ENCODE results near the gene ADSS1.
A peak's percentile ranks its signal among the peaks of the same experiment; 100 is the strongest.

Gene ADSS1

DNA sequence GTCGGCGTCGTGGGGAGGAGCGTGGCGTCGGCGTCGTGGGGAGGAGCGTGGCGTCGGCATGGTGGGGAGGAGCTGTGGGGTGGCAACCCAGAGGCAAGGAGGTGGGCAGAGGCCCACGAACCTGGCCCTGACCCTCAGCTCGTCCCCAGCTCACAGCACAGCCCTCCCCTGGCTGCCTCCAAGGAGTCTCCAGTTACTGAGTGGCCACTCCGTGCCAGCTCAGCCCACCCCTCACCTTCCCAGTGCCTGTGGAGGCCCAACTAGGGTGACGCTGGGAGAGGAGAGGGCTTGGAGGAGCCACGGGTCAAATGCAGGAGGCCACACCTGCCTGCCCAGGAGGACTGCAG lies 5.8 kb downstream of the ADSS1 start:
- Mint-ChIP-seq H3K4me1 (peaks cover 2% of the 10 kb centered on the region), H3K36me3 (no peaks in the 10 kb centered on the region), H3K27me3 (peaks cover 49% of the 10 kb centered on the region), H3K27ac (no peak overlapping the region), H3K9me3 (no peaks in the 10 kb centered on the region), H3K4me3 (no peak overlapping the region)
- ATAC-seq: no peak

DNA sequence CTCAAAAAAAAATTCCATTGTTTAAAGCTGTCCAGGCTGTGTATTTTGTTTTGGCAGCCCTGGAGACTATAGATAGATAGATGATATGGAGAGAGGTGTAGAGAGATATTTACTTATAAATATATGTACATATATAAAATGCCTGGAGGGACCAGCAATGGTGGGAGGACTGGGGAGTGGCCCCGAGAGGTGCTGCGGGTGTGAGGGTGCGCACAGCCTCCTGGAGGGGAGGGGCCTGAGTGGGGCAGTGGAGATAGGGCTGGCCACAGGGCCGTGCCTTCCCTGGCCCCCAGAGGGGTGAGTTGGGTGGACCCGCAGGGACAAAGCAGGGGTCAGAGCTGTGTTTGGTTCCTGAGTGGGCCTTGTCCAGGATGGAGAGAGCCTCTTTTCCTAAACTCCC lies 6.5 kb downstream of the ADSS1 start:
- ATAC-seq: no peak
- Mint-ChIP-seq H3K36me3 (no peaks in the 10 kb centered on the region), H3K9me3 (no peaks in the 10 kb centered on the region), H3K4me1 (no peaks in the 10 kb centered on the region), H3K27me3 (peaks cover 45% of the 10 kb centered on the region), H3K4me3 (no peak overlapping the region), H3K27ac (no peak overlapping the region)

DNA sequence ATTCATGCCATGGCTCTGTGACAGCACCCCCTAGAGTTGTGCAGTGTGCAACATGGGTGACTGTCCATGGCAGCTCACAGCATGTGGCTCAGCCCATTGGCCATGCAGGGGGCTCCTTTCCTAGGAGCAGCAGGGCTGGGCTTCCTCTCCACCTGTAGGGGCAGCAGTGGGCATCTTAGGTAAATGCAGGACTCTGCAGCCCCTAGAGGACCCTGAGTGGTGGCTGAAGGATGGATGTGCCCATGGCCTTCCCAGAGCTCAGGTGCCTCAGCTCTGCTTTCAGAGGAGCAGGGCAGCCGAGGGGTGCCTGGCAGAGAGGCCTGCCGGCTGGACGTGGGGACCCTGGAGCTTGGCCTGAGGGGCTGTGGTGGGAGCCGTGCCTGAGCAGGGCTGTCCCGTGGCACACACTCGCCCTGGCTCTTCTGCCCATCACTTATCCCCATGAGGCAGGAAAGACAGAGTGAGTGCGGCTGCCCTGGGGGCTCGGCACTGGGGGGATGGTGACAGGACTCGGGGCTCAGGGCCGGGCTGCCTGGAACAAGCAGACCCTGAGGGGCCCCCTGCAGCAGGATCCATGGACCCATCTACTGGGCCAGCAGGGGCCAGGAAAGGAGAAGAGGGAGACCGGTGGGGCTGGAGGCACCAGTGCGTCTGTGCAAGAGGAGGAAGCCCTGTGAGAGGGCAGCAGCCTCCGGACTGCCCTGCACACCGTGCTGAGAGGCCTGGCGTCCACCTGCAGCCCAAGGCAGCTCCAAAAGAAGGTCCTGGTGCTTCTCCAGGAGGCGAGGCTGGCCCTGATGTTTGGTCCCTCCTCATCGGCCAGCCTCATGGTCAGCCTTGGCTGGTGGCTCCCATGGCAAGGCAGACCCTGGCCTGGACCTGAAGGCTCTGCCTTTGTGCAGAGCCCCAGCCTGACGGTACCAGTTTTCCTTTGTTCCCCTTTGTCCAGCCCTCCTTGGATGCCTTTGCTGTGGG lies 7.6 kb downstream of the ADSS1 start:
- H3K27ac Mint-ChIP-seq: no peak overlapping the region
- no peaks in the 10 kb centered on the region for H3K9me3 Mint-ChIP-seq
- no peaks in the 10 kb centered on the region for H3K4me1 Mint-ChIP-seq
- no peak overlapping the region for H3K4me3 Mint-ChIP-seq
- H3K27me3 Mint-ChIP-seq: peaks cover 41% of the 10 kb centered on the region
- no peak for ATAC-seq
- no peaks in the 10 kb centered on the region for H3K36me3 Mint-ChIP-seq

DNA sequence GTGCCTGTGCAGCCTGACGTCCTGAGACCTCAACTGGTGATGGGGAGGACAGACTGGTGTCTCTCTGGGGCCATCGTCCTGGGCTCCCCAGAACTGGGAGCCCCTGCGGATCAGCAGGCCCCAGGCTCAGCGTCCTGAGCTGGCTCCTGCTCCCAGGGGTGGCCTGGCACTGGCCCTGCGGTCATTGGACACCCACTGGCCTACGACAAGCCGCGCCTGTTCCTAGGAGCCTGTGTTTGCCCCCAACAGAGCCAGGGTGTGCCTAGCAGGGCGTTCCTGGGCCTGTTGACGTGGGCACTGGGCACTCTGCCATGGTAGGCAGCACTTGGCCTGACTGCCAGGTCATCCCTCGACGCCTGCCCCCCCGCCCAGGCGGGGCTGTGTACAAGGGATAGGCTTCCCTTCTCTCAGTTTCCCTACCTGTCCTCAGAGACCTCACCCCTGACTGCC lies 8.4 kb downstream of the ADSS1 start:
- H3K36me3 Mint-ChIP-seq: no peaks in the 10 kb centered on the region
- no peak overlapping the region for H3K4me3 Mint-ChIP-seq
- H3K27ac Mint-ChIP-seq: no peak overlapping the region
- ATAC-seq: no peak
- no peaks in the 10 kb centered on the region for H3K4me1 Mint-ChIP-seq
- peaks cover 37% of the 10 kb centered on the region for H3K27me3 Mint-ChIP-seq
- no peaks in the 10 kb centered on the region for H3K9me3 Mint-ChIP-seq

DNA sequence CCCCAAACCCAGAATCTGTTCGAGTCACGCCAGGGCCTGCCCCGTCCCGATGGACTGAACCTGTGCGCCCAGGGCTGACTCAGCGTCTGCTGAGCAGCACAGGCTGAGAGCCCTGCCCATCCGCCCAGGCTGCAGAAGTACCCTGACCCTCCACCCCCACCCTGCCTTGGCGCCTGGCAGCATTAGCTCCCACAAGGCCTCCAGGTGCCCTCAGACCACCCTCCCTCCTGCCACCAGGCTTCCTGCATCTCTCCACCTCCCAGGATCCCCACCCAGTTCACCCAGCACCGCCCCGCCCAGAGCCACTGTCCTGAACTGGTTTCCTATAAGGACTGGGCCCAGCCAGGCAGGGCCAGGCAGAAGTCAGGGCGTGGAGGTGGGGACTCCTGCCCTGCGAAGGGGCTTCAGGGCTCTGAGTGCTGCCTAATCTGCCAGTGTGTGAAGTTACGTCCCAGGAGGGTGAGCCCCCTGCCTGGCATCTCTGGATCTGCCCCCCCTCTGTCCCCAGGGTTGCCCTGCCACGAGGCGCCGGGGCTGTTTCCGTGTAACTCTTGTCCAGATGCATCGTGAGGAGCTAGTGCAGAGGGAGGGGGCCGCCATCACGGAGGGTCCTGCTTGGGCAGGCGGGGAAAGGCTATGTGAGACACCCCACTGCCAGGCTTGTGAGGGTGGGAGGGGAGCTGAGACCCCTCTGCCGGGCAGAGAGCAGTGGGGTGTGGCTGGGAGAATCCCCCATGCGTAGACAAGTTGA lies 9.1 kb downstream of the ADSS1 start:
- no peak for ATAC-seq
- Mint-ChIP-seq H3K4me1 (no peaks in the 10 kb centered on the region), H3K36me3 (no peaks in the 10 kb centered on the region), H3K27ac (no peak overlapping the region), H3K27me3 (peaks cover 38% of the 10 kb centered on the region), H3K4me3 (no peak overlapping the region), H3K9me3 (no peaks in the 10 kb centered on the region)

DNA sequence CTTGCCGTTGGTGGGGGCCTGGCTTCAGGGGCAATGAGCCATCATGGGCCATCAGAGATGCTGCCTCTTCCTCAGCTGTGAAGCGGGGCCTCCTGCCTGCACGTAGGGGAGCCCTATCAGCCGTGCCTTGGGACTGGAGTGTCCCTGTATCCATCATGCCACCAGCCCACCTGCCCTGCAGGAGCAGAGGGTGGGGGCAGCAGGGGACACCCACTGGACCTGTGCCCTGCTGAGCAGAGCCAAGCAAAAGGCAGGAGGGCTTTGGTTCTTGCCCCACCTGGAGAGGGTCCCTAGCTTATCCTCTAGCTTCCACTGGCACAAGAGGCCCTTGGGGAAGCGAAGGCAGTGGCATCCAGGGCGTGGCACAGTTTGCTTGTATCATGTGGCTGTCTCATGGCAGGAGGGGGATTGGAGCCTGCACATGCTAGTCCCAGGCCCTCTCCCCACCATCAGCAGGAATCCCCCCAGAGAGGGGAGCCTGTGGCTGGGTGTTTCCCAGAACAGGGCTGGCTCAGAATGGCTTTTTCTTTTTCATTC lies 10.1 kb downstream of the ADSS1 start:
- no peak for ATAC-seq
- no peaks in the 10 kb centered on the region for H3K4me1 Mint-ChIP-seq
- no peak overlapping the region for H3K27ac Mint-ChIP-seq
- H3K27me3 Mint-ChIP-seq: peaks cover 48% of the 10 kb centered on the region
- H3K36me3 Mint-ChIP-seq: no peaks in the 10 kb centered on the region
- H3K4me3 Mint-ChIP-seq: no peak overlapping the region
- no peaks in the 10 kb centered on the region for H3K9me3 Mint-ChIP-seq

DNA sequence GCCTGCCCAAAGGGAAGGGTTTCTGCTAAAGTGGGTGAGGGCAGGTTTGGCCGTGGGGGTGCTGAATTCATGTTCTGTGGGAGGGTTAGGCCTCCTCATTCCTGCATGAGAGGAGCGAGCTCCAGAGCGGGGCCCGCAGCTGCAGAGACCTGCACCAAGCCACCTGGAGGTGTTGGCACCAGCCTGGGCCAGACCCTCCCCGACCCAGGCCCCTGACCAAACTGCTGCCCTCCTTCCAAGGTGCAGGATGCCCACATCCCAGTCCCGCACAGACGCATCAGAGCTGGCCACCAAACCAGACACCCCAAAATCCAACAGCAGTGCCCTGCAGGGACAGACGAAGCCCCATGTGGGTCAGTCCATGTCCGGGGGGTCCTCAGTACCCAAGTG lies 10.6 kb downstream of the ADSS1 start:
- H3K9me3 Mint-ChIP-seq: no peaks in the 10 kb centered on the region
- no peak for ATAC-seq
- H3K27ac Mint-ChIP-seq: no peak overlapping the region
- H3K4me1 Mint-ChIP-seq: no peaks in the 10 kb centered on the region
- H3K36me3 Mint-ChIP-seq: no peaks in the 10 kb centered on the region
- peaks cover 48% of the 10 kb centered on the region for H3K27me3 Mint-ChIP-seq
- no peak overlapping the region for H3K4me3 Mint-ChIP-seq

DNA sequence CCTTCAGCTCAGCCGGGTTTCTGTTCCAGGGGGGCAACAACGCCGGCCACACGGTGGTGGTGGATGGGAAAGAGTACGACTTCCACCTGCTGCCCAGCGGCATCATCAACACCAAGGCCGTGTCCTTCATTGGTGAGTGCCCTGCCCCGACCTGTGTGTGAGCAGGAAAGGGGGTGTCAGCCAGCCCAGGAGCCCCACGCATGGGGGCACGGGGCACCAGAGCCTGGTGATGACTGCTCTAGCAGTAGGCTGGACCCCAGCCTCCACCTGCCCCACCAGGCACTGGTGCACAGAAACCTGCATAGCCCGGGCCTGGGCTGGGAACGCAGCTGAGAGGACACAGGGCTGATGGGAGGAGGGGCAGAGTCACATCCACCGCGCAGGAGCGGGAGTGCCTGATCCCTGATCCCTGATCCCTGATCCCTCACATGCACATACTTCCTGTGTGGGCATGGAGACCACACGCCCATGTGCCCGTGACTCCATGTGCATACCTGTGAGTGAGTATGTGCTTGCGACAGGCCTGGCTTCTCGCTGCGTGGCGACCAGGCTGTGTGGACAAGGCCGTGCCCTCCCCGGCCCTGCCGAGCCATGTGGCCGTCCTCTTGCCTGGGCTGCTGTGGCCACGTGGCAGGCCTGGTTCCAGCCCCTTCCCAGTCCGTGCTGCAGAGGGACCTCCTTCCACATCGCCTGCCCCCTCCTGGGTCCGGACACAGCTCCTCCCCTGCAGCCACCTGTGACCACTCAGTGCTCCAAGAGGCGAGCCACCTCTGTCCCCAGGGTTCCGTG lies 11.2 kb downstream of the ADSS1 start:
- no peak for ATAC-seq
- no peaks in the 10 kb centered on the region for H3K9me3 Mint-ChIP-seq
- H3K36me3 Mint-ChIP-seq: no peaks in the 10 kb centered on the region
- no peak overlapping the region for H3K27ac Mint-ChIP-seq
- peaks cover 52% of the 10 kb centered on the region for H3K27me3 Mint-ChIP-seq
- H3K4me3 Mint-ChIP-seq: no peak overlapping the region
- peaks cover 3% of the 10 kb centered on the region for H3K4me1 Mint-ChIP-seq

DNA sequence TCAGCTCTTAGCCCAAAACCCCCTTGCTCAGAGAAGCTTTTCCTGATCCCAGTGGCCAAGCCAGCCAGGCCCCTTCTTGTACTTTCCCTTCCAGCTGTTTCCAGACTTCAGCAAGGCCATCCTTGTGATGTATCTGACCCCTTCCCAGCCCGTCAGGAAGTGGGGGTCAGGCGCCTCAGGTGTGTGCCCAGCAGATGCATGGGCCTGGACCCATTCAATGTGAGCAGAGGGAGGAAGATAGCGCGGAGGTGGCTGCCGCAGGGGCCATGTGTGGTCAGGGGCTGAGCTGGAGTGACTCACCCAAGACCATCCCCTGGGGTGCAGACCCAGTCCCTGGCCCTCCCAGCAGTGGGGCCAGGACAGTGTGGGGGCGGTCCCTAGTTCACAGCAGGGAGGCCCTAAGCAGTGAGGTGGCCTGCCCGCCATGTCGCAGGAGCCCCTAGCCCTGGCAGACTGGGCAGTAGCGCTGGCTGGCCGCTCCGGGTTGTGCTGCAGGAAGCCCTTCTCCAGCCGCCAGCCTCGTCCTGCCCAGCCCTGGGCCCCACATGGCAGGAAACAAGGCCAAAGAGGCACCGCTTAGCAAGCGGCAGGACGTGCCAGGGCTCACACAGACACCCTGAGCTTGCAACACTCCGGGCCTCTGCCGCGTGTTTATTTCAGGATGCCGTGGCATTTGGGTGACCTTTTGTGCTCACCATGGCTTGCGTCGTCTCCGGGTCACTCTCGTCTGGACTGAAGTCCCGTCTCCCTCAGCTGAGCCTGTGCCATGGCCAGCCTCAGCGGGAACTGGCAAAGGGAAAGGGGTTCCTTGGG lies 12.0 kb downstream of the ADSS1 start:
- H3K27me3 Mint-ChIP-seq: peaks cover 60% of the 10 kb centered on the region
- H3K27ac Mint-ChIP-seq: no peak overlapping the region
- H3K4me3 Mint-ChIP-seq: no peak overlapping the region
- peaks cover 7% of the 10 kb centered on the region for H3K4me1 Mint-ChIP-seq
- H3K9me3 Mint-ChIP-seq: no peaks in the 10 kb centered on the region
- no peaks in the 10 kb centered on the region for H3K36me3 Mint-ChIP-seq
- ATAC-seq: no peak

DNA sequence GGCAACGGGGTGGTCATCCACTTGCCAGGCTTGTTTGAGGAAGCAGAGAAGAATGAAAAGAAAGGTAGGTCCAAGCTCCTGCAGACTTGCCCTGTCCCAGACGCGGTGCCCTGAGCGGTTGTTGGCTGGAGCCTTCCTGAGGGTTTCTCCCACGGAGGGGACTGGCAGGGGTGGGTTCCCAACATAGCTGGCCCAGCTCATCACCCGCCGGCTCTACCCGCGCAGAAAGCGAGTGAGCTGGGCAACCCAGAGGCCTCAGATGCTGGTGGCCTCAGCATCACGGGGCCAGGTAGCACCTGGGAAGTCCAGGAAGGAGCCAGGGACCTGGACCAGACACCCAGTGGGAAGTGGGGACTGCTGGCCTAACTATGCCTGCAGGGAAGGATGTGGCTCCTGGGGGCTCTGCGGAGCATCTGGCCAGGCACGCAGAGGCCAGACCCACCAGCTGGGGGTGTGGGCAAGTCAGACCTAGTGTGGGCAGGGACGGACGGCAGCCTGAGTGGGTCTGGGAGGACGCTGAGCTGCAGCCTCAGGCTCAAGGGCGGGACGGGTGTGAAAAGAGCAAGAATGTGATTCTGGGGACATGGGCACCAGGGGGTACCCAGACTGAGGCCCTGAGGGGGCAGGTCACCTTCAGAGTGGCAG lies 14.5 kb downstream of the ADSS1 start:
- Mint-ChIP-seq H3K9me3 (no peaks in the 10 kb centered on the region), H3K36me3 (no peaks in the 10 kb centered on the region), H3K27ac (no peak overlapping the region), H3K4me1 (peaks cover 17% of the 10 kb centered on the region), H3K4me3 (no peak overlapping the region), H3K27me3 (peaks cover 77% of the 10 kb centered on the region)
- ATAC-seq: no peak

DNA sequence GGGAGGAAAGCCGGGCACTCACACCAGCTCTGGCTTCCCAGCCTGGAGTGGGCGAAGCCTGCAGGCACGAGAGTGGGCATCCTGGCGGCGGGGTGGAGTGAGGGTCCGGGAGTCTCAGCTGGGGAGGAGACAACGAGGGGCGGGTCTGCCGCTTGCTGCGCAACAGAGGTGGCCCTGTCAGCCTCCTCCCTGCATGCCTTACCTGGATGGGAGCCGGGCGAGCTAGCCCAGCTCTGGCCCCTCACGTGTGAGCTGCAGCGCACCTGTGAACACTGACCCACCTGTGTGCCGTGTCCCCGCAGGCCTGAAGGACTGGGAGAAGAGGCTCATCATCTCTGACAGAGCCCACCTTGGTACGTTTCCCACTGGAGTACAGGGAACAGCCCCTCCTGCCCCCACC lies 15.0 kb downstream of the ADSS1 start:
- H3K36me3 Mint-ChIP-seq: no peaks in the 10 kb centered on the region
- H3K4me3 Mint-ChIP-seq: no peak overlapping the region
- peaks cover 71% of the 10 kb centered on the region for H3K27me3 Mint-ChIP-seq
- no peak for ATAC-seq
- no peaks in the 10 kb centered on the region for H3K9me3 Mint-ChIP-seq
- H3K4me1 Mint-ChIP-seq: peaks cover 17% of the 10 kb centered on the region
- no peak overlapping the region for H3K27ac Mint-ChIP-seq

DNA sequence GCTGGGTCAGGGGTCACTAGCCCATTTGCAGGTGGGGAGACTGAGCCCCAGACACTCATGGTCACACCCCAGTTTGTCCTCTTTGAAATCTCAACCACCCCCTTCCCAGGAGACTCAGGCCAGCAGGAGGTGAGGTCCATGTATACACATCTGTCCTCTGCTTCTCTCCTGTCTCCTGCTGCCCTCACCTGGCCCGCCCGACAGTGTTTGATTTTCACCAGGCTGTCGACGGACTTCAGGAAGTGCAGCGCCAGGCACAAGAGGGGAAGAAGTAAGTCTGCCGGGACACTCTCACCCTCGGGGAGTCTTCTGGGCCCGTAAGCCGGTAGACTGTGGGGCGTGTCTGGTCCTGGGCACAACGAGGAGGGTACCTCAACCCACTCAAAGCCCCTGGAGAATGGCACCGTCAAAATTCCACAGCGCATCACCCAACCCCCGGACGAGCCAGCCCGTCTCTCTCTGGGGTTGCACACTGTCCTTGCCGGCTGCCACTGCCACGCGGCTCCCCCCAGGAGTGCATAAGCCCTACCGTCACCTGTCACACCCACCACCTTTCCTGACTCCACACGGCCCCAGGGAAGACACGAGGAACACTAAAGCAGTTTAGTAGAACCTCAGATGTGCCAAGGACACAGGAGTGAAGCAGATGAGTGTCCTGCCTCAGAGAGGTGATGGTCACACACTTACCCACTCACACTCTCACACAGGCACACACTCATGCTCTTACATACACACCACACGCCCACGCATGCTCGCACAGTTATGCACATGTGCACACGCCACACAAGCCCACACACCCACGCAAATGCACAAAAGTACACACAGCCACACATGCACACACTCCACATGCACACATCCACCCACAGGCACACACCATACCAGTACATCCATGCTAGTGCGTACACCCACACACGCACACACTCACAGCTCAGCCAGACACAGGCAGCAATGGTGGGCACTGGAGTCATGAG lies 15.8 kb downstream of the ADSS1 start:
- Mint-ChIP-seq H3K27ac (no peak overlapping the region), H3K4me3 (no peak overlapping the region), H3K27me3 (peaks cover 64% of the 10 kb centered on the region), H3K9me3 (no peaks in the 10 kb centered on the region), H3K36me3 (no peaks in the 10 kb centered on the region), H3K4me1 (peaks cover 17% of the 10 kb centered on the region)
- ATAC-seq: no peak

DNA sequence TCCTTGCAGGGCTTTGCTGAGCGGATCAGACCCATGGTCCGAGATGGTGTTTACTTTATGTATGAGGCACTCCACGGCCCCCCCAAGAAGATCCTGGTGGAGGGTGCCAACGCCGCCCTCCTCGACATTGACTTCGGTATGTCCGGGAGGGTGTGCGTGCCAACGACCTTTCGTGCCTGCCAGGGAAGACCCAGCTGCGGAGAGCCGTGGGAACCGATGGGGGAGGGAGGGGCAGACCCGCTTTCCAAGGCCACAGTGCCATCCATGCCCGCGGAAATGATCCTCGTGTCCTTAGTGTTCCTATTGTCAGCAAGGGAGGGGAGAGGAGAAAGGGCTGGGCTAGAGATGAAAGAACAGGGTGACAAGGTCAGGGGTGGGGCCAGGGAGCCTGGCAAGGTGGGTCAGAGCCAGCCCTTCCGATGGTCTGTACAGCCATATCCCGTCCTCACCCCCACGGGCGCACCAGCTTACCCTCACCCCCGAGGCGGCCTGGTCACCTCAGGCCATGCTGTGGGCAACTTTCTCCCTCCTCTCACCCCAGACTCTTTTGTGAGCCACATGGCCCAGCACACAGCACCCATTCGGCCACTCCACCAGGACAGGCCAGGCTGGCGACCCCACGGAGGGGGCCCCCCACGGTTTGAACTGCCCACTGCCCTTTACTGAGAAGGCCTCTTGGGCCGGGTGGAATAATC lies 17.2 kb downstream of the ADSS1 start:
- Mint-ChIP-seq H3K27me3 (peaks cover 54% of the 10 kb centered on the region), H3K36me3 (no peaks in the 10 kb centered on the region), H3K4me1 (peaks cover 24% of the 10 kb centered on the region), H3K27ac (peak overlapping the region; percentile 24), H3K4me3 (no peak overlapping the region), H3K9me3 (no peaks in the 10 kb centered on the region)
- ATAC-seq: no peak
